ENCODE data around the gene SCD. TPM values are rescaled to one million over a fixed set of nuclear protein-coding genes. Genes with fewer than 3 reads are reported as not detected.
A peak's percentile ranks its signal among the peaks of the same experiment; 100 is the strongest.

SCD gene
- total and polyA plus RNA-seq, 2 of the 13 experiments (the other 11 are each of a cell fraction or from before 2014, with no cell fraction given), result 492 to 512 TPM

- TF ChIP-seq HMGXB3 (CRISPR knock-in tag; IDR thresholded peaks at IDR 0.05; ENCODE audit: borderline replicate concordance), result no peak
- no peak for TF ChIP-seq AKAP8 (CRISPR knock-in tag; IDR thresholded peaks at IDR 0.05)
- no peak for TF ChIP-seq MBNL3 (CRISPR knock-in tag; conservative IDR thresholded peaks at IDR 0.05)
- no peak for TF ChIP-seq ZNF160 (CRISPR knock-in tag; IDR thresholded peaks at IDR 0.05)
- no peak for TF ChIP-seq PLRG1 (conservative IDR thresholded peaks at IDR 0.05)
- TF ChIP-seq SRY (CRISPR knock-in tag; IDR thresholded peaks at IDR 0.05), result no peak
- TF ChIP-seq ZNF724P (CRISPR knock-in tag; IDR thresholded peaks at IDR 0.05; ENCODE audit: borderline replicate concordance), result 0 out of 2 replicates have a peak, but pooled peaks have one; percentile 1
- TF ChIP-seq ZNF256 (CRISPR knock-in tag; conservative IDR thresholded peaks at IDR 0.05), result no peak
- TF ChIP-seq, protein P1, sequence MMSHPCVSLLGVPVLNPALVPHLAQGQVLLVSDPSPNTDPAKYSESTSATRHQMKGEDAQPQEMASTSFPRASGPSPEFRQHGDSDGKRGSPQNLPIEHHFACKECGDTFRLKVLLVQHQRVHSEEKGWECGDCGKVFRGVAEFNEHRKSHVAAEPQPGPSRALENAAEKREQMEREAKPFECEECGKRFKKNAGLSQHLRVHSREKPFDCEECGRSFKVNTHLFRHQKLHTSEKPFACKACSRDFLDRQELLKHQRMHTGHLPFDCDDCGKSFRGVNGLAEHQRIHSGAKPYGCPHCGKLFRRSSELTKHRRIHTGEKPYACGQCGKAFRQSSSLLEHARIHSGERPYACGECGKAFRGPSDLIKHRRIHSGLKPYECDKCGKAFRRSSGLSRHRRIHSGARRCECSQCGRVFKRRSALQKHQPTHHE (CRISPR knock-in tag; IDR thresholded peaks at IDR 0.05; ENCODE audit: borderline replicate concordance), result peak; percentile 46; the same call in 1 of the 2 replicates
- TF ChIP-seq ZNF354B (CRISPR knock-in tag; IDR thresholded peaks at IDR 0.05), result 0 out of 2 replicates have a peak, but pooled peaks have one; percentile 18
- no peak for TF ChIP-seq SALL2 (CRISPR knock-in tag; IDR thresholded peaks at IDR 0.05)
- 0 out of 2 replicates have a peak, but pooled peaks have one; percentile 7 for TF ChIP-seq ZHX1 (CRISPR knock-in tag; IDR thresholded peaks at IDR 0.05; ENCODE audit: low read depth)
- TF ChIP-seq PRMT3 (CRISPR knock-in tag; IDR thresholded peaks at IDR 0.05; ENCODE audit: borderline replicate concordance, low read depth), result 0 out of 2 replicates have a peak, but pooled peaks have one; percentile 42
- TF ChIP-seq REPIN1 (CRISPR knock-in tag; IDR thresholded peaks at IDR 0.05; ENCODE audit: borderline replicate concordance, low read depth), result no peak
- no peak for TF ChIP-seq ZNF260 (CRISPR knock-in tag; IDR thresholded peaks at IDR 0.05; ENCODE audit: borderline replicate concordance, low read depth)
- no peak for TF ChIP-seq CREM (IDR thresholded peaks at IDR 0.05)
- TF ChIP-seq CREM (CRISPR knock-in tag; IDR thresholded peaks at IDR 0.05), result no peak
- no peak for TF ChIP-seq MAFF (IDR thresholded peaks at IDR 0.05; ENCODE audit: low read depth, low read length)
- peak; percentile 67; the same call in 1 of the 2 replicates for TF ChIP-seq KDM5B (CRISPR knock-in tag; IDR thresholded peaks at IDR 0.05; ENCODE audit: borderline replicate concordance)
- TF ChIP-seq ZNF883 (CRISPR knock-in tag; IDR thresholded peaks at IDR 0.05; ENCODE audit: not compliant biosample characterization), result no peak
- 0 out of 2 replicates have a peak, but pooled peaks have one; percentile 9 for TF ChIP-seq TP53 (CRISPR knock-in tag; conservative IDR thresholded peaks at IDR 0.05)
These were observed 25.6 kb downstream of the SCD start (continued) for GRCh38 chr10:100372415-100373297.
